Panc1 (cell line): ENCODE measurements around the gene ABHD4. TPM values are rescaled to one million over a fixed set of nuclear protein-coding genes. Genes with fewer than 3 reads are reported as not detected.
"Not testable (repeated sequence)": the region's sequence is repeated elsewhere in the genome, so short reads cannot be mapped to it uniquely, and the experiment has no call there.

Source experiments
- ATAC-seq: fragments of 200-7000 bp; cut with Tn5 transposase; 2 replicates; pipeline ENCODE4 v1.9.1; 2020; ENCODE audit warnings: mild to moderate bottlenecking, moderate library complexity
- BruUV-seq: library from RNA; stranded (reverse); fragments of 400-500 nt; replicated peaks from 2 replicates; lab custom pipeline; 2021; lab: Mats Ljungman, UMichigan
- CTCF ChIA-PET: fragments of 300-600 bp; sonication (Branson Sonifier 250); formaldehyde crosslinking; loops from one replicate; lab custom pipeline; 2022; ENCODE audit warnings: antibody characterized with exemption; lab: Charles Lee
- POLR2A ChIA-PET: fragments of 300-600 bp; sonication (Branson Sonifier 250); formaldehyde crosslinking; loops from one replicate; lab custom pipeline; 2022; ENCODE audit warnings: antibody characterized with exemption; lab: Charles Lee
- DNase-seq: peaks from one replicate; pipeline ENCODE4 v3.0.0-alpha.2; 2010; ENCODE audit warnings: low read depth, low spot score
- H3K27ac ChIP-seq: 2 replicates; pipeline ENCODE4 v1.5.1; 2011; ENCODE audit warnings: mild to moderate bottlenecking, low read length, inconsistent platforms
- H3K27me3 ChIP-seq: fragments of 200-500 bp; sonication (Bioruptor generic); 2 replicates; pipeline ENCODE4 v1.6.0; 2014; ENCODE audit warnings: low read length, inconsistent platforms; ENCODE audit not compliant: control insufficient read depth, insufficient read depth
- H3K36me3 ChIP-seq: fragments of 200-500 bp; sonication (Bioruptor generic); 2 replicates; pipeline ENCODE4 v1.5.1; 2014; ENCODE audit warnings: inconsistent platforms, mild to moderate bottlenecking, low read length, moderate library complexity; ENCODE audit not compliant: control insufficient read depth, insufficient read depth
- H3K4me1 ChIP-seq: 2 replicates; pipeline ENCODE4 v1.5.1; 2011; ENCODE audit warnings: inconsistent platforms, mild to moderate bottlenecking, low read length, moderate library complexity; ENCODE audit not compliant: control insufficient read depth, insufficient read depth
- H3K4me3 ChIP-seq, 2 experiments: 2 replicates each; pipeline ENCODE4 v1.5.1; 2011 to 2012; ENCODE audit warnings: low read depth in 2 of 2, low read length in 2 of 2, mild to moderate bottlenecking in 2 of 2, inconsistent platforms in 1 of 2, moderate library complexity in 1 of 2
- H3K9me3 ChIP-seq: fragments of 200-500 bp; sonication (Bioruptor generic); 2 replicates; pipeline ENCODE4 v1.5.1; 2014; ENCODE audit warnings: low read depth, mild to moderate bottlenecking, inconsistent platforms, low read length, moderate library complexity; ENCODE audit not compliant: control insufficient read depth, insufficient read depth
- POLR2AphosphoS5 ChIP-seq: IDR thresholded peaks from 2 replicates; pipeline ENCODE4 v1.6.1; 2012; ENCODE audit warnings: mild to moderate bottlenecking, low read depth, low read length, moderate library complexity
- SIN3A ChIP-seq: IDR thresholded peaks from 2 replicates; pipeline ENCODE4 v1.6.1; 2012; ENCODE audit warnings: low read depth, mild to moderate bottlenecking, low read length, moderate library complexity, borderline replicate concordance; ENCODE audit not compliant: insufficient read depth
- TCF7L2 ChIP-seq: IDR thresholded peaks from 2 replicates; pipeline ENCODE4 v1.6.1; 2011; ENCODE audit warnings: mild to moderate bottlenecking, low read depth, low read length, inconsistent platforms
- in situ Hi-C: cut with HindIII; loops from 2 replicates; pipeline ENCODE4 v1.10.0; 2016; ENCODE audit warnings: low sequenced_read_pairs, low pct_unique_long_range_greater_than_20kb
- intact Hi-C: fragments of 100-400 bp; cut with micrococcal nuclease; formaldehyde crosslinking; loops from one replicate; pipeline ENCODE4 v1.10.0; 2022; ENCODE audit not compliant: unreplicated experiment
- total RNA-seq: library from RNA; stranded (reverse); gene quantifications from one replicate; pipeline ENCODE4 v1.2.1, GENCODE V29; 2021; ENCODE audit not compliant: unreplicated experiment
- TF ChIP-seq, protein P1 (sequence below): fragments of 450-650 bp; IDR thresholded peaks from 2 replicates; pipeline ENCODE4 v1.5.1; 2017; ENCODE audit warnings: mild to moderate bottlenecking
- TF ChIP-seq, protein P2 (sequence below), 2 experiments: IDR thresholded peaks; 2 replicates each; pipeline ENCODE4 v1.6.1; 2011 to 2012; ENCODE audit warnings: low read depth in 2 of 2, control low read depth in 1 of 2, low read length in 1 of 2, mild to moderate bottlenecking in 1 of 2, moderate library complexity in 1 of 2; ENCODE audit not compliant: insufficient read depth in 1 of 2

The ABHD4 gene
- total RNA-seq, 1 experiment from 2014 or later, result 5.1 TPM

DNA sequence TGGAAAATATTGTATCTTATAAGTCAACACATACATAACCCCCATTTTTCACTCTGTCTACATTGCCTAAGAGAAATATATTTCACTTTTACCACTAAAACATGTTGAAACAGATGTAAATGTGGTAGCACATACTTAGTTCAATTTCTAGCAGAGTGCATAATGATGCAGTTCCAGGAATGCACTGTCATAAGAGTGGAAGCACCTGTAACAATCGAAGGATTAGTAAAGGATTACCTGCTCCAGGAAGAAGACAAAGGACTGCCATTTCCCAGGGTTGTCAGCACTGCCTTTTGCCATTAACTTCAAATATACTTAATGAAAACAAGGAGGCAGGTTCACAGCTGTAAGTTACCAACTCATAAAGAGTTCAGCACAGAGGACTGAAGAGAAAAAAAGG is 33.6 kb upstream of the ABHD4 start:
- Histone ChIP-seq H3K4me1 (no peaks in the 10 kb centered on the region), H3K27ac (no peak overlapping the region), H3K27me3 (no peaks in the 10 kb centered on the region), H3K4me3 (no peak overlapping the region), H3K36me3 (peaks cover 14% of the 10 kb centered on the region), H3K9me3 (no peaks in the 10 kb centered on the region)
- ATAC-seq (no peak), DNase-seq (no peak)
- ChIA-PET CTCF (no interaction called here), POLR2A (no interaction called here)
- BruUV-seq, result no TSS peak
- in situ Hi-C loops, result no loop called here
- TF ChIP-seq TCF7L2 (no peak), SIN3A (no peak), POLR2AphosphoS5 (no peak)
- TF ChIP-seq, protein P1, sequence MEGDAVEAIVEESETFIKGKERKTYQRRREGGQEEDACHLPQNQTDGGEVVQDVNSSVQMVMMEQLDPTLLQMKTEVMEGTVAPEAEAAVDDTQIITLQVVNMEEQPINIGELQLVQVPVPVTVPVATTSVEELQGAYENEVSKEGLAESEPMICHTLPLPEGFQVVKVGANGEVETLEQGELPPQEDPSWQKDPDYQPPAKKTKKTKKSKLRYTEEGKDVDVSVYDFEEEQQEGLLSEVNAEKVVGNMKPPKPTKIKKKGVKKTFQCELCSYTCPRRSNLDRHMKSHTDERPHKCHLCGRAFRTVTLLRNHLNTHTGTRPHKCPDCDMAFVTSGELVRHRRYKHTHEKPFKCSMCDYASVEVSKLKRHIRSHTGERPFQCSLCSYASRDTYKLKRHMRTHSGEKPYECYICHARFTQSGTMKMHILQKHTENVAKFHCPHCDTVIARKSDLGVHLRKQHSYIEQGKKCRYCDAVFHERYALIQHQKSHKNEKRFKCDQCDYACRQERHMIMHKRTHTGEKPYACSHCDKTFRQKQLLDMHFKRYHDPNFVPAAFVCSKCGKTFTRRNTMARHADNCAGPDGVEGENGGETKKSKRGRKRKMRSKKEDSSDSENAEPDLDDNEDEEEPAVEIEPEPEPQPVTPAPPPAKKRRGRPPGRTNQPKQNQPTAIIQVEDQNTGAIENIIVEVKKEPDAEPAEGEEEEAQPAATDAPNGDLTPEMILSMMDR, result no peak
- TF ChIP-seq, protein P2, sequence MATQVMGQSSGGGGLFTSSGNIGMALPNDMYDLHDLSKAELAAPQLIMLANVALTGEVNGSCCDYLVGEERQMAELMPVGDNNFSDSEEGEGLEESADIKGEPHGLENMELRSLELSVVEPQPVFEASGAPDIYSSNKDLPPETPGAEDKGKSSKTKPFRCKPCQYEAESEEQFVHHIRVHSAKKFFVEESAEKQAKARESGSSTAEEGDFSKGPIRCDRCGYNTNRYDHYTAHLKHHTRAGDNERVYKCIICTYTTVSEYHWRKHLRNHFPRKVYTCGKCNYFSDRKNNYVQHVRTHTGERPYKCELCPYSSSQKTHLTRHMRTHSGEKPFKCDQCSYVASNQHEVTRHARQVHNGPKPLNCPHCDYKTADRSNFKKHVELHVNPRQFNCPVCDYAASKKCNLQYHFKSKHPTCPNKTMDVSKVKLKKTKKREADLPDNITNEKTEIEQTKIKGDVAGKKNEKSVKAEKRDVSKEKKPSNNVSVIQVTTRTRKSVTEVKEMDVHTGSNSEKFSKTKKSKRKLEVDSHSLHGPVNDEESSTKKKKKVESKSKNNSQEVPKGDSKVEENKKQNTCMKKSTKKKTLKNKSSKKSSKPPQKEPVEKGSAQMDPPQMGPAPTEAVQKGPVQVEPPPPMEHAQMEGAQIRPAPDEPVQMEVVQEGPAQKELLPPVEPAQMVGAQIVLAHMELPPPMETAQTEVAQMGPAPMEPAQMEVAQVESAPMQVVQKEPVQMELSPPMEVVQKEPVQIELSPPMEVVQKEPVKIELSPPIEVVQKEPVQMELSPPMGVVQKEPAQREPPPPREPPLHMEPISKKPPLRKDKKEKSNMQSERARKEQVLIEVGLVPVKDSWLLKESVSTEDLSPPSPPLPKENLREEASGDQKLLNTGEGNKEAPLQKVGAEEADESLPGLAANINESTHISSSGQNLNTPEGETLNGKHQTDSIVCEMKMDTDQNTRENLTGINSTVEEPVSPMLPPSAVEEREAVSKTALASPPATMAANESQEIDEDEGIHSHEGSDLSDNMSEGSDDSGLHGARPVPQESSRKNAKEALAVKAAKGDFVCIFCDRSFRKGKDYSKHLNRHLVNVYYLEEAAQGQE (IDR thresholded peaks at IDR 0.05; ENCODE audit: insufficient read depth in 1 of 2, low read depth in 2 of 2, low read length in 1 of 2), result no peak
- intact Hi-C loops, result no loop called here

- no TSS peak for BruUV-seq
- ATAC-seq (no peak), DNase-seq (no peak)
- Histone ChIP-seq H3K36me3 (peaks cover 14% of the 10 kb centered on the region), H3K4me3 (no peak overlapping the region), H3K27ac (no peak overlapping the region), H3K27me3 (no peaks in the 10 kb centered on the region), H3K9me3 (no peaks in the 10 kb centered on the region), H3K4me1 (no peaks in the 10 kb centered on the region)
- in situ Hi-C loops, result no loop called here
- TF ChIP-seq POLR2AphosphoS5 (no peak), TCF7L2 (no peak), SIN3A (no peak)
- TF ChIP-seq, protein P2 (IDR thresholded peaks at IDR 0.05; ENCODE audit: insufficient read depth in 1 of 2, low read depth in 2 of 2, low read length in 1 of 2), result no peak
- TF ChIP-seq, protein P1, result no peak
- CTCF ChIA-PET, result no interaction called here
- POLR2A ChIA-PET, result no interaction called here
- intact Hi-C loops, result no loop called here
Measured at GRCh38 chr14:22565391-22565945, 32.6 kb upstream of the ABHD4 start.

GRCh38 chr14:22566266-22566665 is 31.8 kb upstream of the ABHD4 start:
- H3K9me3 ChIP-seq, CTCF ChIA-PET, in situ Hi-C loops, POLR2A ChIA-PET, H3K27ac ChIP-seq, H3K27me3 ChIP-seq, BruUV-seq, intact Hi-C loops, H3K4me1 ChIP-seq, DNase-seq, H3K4me3 ChIP-seq, ATAC-seq: not testable (repeated sequence)
- H3K36me3 ChIP-seq, result peaks cover 14% of the 10 kb centered on the region
